Measurements from ENCODE around the gene TRDN.

Gene TRDN

DNA sequence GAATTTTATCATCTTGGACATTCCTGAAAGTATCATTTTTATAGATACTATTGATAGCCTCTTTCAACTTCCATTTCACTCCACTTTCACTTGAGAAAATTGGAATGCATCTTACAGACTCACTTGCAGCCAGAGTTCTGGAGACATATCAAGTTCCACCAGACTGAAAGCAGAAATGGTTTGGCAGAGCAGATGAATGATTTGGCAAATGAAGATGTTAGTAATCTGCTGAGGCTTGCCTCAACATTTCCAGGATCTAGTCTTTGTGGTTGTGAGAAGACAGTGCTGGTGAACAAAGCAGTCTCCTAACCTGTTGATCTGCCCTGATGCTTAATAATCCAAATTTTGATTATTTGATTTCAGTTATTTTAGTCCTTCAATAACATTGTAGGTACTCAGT, 202.6 kb downstream of the TRDN start:
- Histone ChIP-seq H3K9me3 (ENCODE audit: low read length) (no peaks in the 10 kb centered on the region), H3F3A (ENCODE audit: insufficient read depth, low read length) (no peaks in the 10 kb centered on the region), H3K79me2 (ENCODE audit: insufficient read depth, low read length) (no peaks in the 10 kb centered on the region), H3K4me3 (ENCODE audit: low read depth, low read length, poor library complexity, severe bottlenecking) (no peak overlapping the region), H3K9me2 (ENCODE audit: low read depth, low read length) (no peaks in the 10 kb centered on the region), H3K9ac (ENCODE audit: low read length) (no peak overlapping the region), H3K36me3 (ENCODE audit: insufficient read depth, low read length) (no peaks in the 10 kb centered on the region), H3K4me1 (ENCODE audit: insufficient read depth, low read length, severe bottlenecking) (no peaks in the 10 kb centered on the region), H4K20me1 (ENCODE audit: insufficient read depth, low read length) (no peaks in the 10 kb centered on the region), H3K27ac (ENCODE audit: low read depth, low read length, poor library complexity, severe bottlenecking) (no peak overlapping the region), H3K27me3 (ENCODE audit: insufficient read depth, low read length) (no peaks in the 10 kb centered on the region), H3K4me2 (ENCODE audit: low read length) (no peak overlapping the region), H2AFZ (ENCODE audit: low read length) (no peak overlapping the region)
- TF ChIP-seq, protein P1, sequence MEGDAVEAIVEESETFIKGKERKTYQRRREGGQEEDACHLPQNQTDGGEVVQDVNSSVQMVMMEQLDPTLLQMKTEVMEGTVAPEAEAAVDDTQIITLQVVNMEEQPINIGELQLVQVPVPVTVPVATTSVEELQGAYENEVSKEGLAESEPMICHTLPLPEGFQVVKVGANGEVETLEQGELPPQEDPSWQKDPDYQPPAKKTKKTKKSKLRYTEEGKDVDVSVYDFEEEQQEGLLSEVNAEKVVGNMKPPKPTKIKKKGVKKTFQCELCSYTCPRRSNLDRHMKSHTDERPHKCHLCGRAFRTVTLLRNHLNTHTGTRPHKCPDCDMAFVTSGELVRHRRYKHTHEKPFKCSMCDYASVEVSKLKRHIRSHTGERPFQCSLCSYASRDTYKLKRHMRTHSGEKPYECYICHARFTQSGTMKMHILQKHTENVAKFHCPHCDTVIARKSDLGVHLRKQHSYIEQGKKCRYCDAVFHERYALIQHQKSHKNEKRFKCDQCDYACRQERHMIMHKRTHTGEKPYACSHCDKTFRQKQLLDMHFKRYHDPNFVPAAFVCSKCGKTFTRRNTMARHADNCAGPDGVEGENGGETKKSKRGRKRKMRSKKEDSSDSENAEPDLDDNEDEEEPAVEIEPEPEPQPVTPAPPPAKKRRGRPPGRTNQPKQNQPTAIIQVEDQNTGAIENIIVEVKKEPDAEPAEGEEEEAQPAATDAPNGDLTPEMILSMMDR (IDR thresholded peaks at IDR 0.05; ENCODE audit: low read length): no peak
- no peak for TF ChIP-seq EZH2 (IDR thresholded peaks at IDR 0.05; ENCODE audit: borderline replicate concordance, low read length)

DNA sequence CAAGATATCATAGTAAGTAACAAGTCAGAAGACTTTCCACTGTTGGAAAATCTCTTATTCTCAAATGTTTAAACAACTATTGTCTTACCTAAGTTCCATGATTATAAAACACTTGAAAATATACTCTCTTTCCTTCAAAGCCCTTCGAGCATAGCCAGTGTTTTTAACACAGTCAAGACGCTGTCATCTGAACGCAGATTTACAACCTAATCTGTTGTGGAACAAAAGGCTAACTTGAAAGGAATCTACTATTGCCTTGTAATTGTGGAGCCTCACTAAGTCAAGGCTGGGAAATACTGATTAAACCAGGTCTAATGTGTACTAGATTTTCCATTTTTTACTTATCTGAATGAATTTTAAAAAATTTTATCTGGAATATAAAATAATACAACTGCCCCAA, 205.8 kb downstream of the TRDN start:
- no peak overlapping the region for H3K4me3 ChIP-seq (ENCODE audit: low read depth, low read length, poor library complexity, severe bottlenecking)
- H3K79me2 ChIP-seq (ENCODE audit: insufficient read depth, low read length): no peaks in the 10 kb centered on the region
- no peaks in the 10 kb centered on the region for H3F3A ChIP-seq (ENCODE audit: insufficient read depth, low read length)
- no peaks in the 10 kb centered on the region for H3K9me3 ChIP-seq (ENCODE audit: low read length)
- no peaks in the 10 kb centered on the region for H3K36me3 ChIP-seq (ENCODE audit: insufficient read depth, low read length)
- H3K9me2 ChIP-seq (ENCODE audit: low read depth, low read length): no peaks in the 10 kb centered on the region
- no peak overlapping the region for H3K27ac ChIP-seq (ENCODE audit: low read depth, low read length, poor library complexity, severe bottlenecking)
- no peaks in the 10 kb centered on the region for H3K27me3 ChIP-seq (ENCODE audit: insufficient read depth, low read length)
- no peak overlapping the region for H2AFZ ChIP-seq (ENCODE audit: low read length)
- H3K4me2 ChIP-seq (ENCODE audit: low read length): no peak overlapping the region
- no peaks in the 10 kb centered on the region for H3K4me1 ChIP-seq (ENCODE audit: insufficient read depth, low read length, severe bottlenecking)
- no peak overlapping the region for H3K9ac ChIP-seq (ENCODE audit: low read length)
- no peaks in the 10 kb centered on the region for H4K20me1 ChIP-seq (ENCODE audit: insufficient read depth, low read length)
- TF ChIP-seq EZH2 (IDR thresholded peaks at IDR 0.05; ENCODE audit: borderline replicate concordance, low read length): no peak
- TF ChIP-seq, protein P1 (IDR thresholded peaks at IDR 0.05; ENCODE audit: low read length): no peak

- no peaks in the 10 kb centered on the region for H3K9me3 ChIP-seq (ENCODE audit: low read length)
- H4K20me1 ChIP-seq (ENCODE audit: insufficient read depth, low read length): no peaks in the 10 kb centered on the region
- H3K27ac ChIP-seq (ENCODE audit: low read depth, low read length, poor library complexity, severe bottlenecking): no peak overlapping the region
- no peaks in the 10 kb centered on the region for H3F3A ChIP-seq (ENCODE audit: insufficient read depth, low read length)
- H3K4me1 ChIP-seq (ENCODE audit: insufficient read depth, low read length, severe bottlenecking): no peaks in the 10 kb centered on the region
- no peaks in the 10 kb centered on the region for H3K27me3 ChIP-seq (ENCODE audit: insufficient read depth, low read length)
- H3K79me2 ChIP-seq (ENCODE audit: insufficient read depth, low read length): no peaks in the 10 kb centered on the region
- no peak overlapping the region for H2AFZ ChIP-seq (ENCODE audit: low read length)
- no peaks in the 10 kb centered on the region for H3K9me2 ChIP-seq (ENCODE audit: low read depth, low read length)
- no peak overlapping the region for H3K4me2 ChIP-seq (ENCODE audit: low read length)
- TF ChIP-seq EZH2 (IDR thresholded peaks at IDR 0.05; ENCODE audit: borderline replicate concordance, low read length): no peak
- TF ChIP-seq, protein P1 (IDR thresholded peaks at IDR 0.05; ENCODE audit: low read length): no peak
- H3K9ac ChIP-seq (ENCODE audit: low read length): no peak overlapping the region
- no peak overlapping the region for H3K4me3 ChIP-seq (ENCODE audit: low read depth, low read length, poor library complexity, severe bottlenecking)
- H3K36me3 ChIP-seq (ENCODE audit: insufficient read depth, low read length): no peaks in the 10 kb centered on the region
Measured at GRCh38 chr6:123427008-123427407, 209.7 kb downstream of the TRDN start.
